Activated naive CD8-positive, alpha-beta T cell treated with anti-CD3 and anti-CD28 coated beads, Interleukin-2, amount 50 U/mL, for 24 hours (primary cell): ENCODE measurements around the gene HAUS7.

ENCODE experiments used
- ATAC-seq: fragments of 150-1000 bp; cut with Tn5 transposase; one replicate; pipeline ENCODE4 v1.10.0; 2021
- DNase-seq: peaks from one replicate; pipeline ENCODE4 v3.0.0; 2021
- H3K27ac Mint-ChIP-seq: one replicate; pipeline ENCODE4 v1.8.0; 2021; ENCODE audit warnings: mild to moderate bottlenecking, mixed read lengths
- H3K27me3 Mint-ChIP-seq: one replicate; pipeline ENCODE4 v1.8.0; 2021; ENCODE audit warnings: mixed read lengths
- H3K36me3 Mint-ChIP-seq: one replicate; pipeline ENCODE4 v1.8.0; 2021; ENCODE audit warnings: low read depth, mixed read lengths
- H3K4me1 Mint-ChIP-seq: one replicate; pipeline ENCODE4 v1.8.0; 2021; ENCODE audit warnings: mixed read lengths
- H3K4me3 Mint-ChIP-seq: one replicate; pipeline ENCODE4 v1.8.0; 2021; ENCODE audit warnings: mild to moderate bottlenecking, moderate library complexity, mixed read lengths
- H3K9me3 Mint-ChIP-seq: one replicate; pipeline ENCODE4 v1.8.0; 2021; ENCODE audit warnings: mixed read lengths

Gene HAUS7

DNA sequence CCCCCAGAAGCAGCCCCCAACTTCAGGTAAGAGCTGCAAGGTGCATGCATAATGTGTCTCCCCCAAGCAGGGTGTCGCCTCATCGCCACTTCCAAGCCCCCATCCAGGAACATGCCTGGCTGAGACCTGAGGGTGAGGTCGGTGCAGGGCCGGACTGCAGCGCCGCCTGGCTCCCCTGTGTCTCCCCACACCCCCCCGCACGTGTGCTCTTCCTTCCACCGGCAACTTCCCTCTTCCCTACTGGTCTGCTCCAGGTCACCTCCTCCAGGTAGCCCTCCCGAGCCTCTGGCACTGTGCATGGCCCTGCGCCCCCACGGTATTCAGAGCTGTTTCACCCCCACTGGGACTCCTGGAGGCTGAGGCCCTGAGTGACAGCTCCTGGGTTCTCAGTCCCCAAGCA, 22.2 kb upstream of the HAUS7 start:
- Mint-ChIP-seq H3K27me3 (peaks cover 3% of the 10 kb centered on the region), H3K4me3 (no peak overlapping the region), H3K9me3 (no peaks in the 10 kb centered on the region), H3K27ac (no peak overlapping the region), H3K36me3 (no peaks in the 10 kb centered on the region), H3K4me1 (no peaks in the 10 kb centered on the region)
- DNase-seq, result no peak
- no peak for ATAC-seq

DNA sequence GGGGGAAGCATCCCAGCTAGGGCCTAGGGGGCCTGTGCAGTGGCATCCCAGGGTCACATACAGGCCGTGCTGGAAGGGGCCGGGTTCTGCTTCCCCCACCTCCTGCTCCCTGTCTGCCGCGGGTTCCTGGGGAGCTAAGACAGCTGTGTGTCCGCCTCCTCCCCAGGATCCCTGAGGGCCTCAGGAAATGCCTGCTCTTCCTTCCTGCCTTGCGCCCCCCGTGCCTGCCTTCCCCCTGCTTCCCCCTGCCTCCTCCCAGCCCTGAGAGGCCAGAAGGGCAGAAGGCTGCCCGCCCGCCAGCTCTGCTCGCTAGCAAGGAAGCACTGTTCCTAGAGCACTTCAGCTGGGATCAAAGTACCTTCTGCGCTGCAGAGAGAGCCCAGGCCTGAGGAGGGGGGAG, 21.5 kb upstream of the HAUS7 start:
- Mint-ChIP-seq H3K4me1 (no peaks in the 10 kb centered on the region), H3K27me3 (peaks cover 3% of the 10 kb centered on the region), H3K4me3 (no peak overlapping the region), H3K9me3 (no peaks in the 10 kb centered on the region), H3K27ac (no peak overlapping the region), H3K36me3 (no peaks in the 10 kb centered on the region)
- DNase-seq (no peak), ATAC-seq (no peak)

DNA sequence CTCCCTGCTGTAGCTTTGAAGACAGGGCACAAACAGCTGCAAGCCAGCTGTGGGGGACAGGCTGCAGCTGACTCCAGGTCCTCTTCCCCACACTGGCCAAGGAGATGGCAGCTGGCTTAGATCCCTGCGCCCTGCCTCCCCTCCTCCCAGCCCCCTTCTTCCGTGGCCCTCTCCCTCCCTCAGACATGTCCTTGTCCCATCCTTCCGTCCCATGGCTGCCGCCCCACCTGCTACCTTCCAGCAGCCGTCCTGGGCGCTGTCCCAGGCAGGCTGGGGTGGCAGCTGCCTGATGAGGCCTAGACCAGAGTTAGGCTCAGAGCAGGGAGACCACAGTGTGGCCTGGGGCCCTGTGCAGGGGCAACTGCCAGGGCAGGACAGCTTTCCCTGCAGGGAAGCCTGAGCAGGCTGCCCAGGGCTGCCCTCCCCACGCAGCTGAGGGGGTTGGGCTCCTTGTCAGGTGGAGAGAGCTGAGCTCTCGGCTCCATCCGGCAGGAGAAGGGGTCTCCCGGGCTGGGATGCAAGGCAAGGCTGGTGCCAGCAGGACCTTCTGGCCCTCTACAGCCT, 21.1 kb upstream of the HAUS7 start:
- ATAC-seq (no peak), DNase-seq (no peak)
- Mint-ChIP-seq H3K27ac (no peak overlapping the region), H3K27me3 (peaks cover 3% of the 10 kb centered on the region), H3K4me3 (no peak overlapping the region), H3K36me3 (no peaks in the 10 kb centered on the region), H3K9me3 (no peaks in the 10 kb centered on the region), H3K4me1 (no peaks in the 10 kb centered on the region)

DNA sequence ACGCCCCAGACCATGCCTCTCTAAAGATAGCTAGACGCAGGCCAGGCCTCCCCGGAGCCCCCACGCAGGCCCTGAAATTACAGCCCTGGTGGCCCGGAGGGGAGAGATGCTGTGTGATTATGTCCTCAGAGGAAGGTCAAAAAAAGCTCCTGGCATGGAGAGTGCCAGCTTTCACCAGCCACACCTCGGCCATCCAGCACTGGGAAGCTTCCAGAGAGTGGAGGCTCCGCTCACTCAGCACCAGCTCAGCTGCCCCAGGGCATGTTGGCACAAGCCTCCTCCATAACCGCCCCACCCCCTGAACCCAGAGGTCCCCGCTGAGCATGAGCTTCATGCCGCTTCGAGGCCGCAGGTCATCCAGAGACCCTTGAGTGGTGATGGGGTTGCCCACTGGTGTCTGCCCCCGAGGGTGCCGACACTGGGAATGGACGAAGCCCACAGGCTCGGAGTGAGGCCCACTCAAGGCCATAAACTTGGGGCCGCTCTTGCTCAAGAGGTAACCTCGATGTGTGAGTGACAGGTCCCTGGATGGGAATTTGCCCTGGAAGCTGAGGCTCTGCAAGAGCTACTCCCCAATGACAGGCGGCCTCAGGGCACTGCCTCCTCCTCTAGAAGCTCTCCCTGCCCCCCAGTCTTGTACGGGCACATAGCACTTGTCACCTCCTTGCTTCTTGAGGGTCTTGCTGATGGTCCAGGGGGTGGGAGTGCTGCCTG, 20.0 kb upstream of the HAUS7 start:
- DNase-seq, result no peak
- H3K4me1 Mint-ChIP-seq, result no peaks in the 10 kb centered on the region
- H3K36me3 Mint-ChIP-seq, result no peaks in the 10 kb centered on the region
- H3K27me3 Mint-ChIP-seq, result peaks cover 2% of the 10 kb centered on the region
- H3K27ac Mint-ChIP-seq, result no peak overlapping the region
- H3K9me3 Mint-ChIP-seq, result no peaks in the 10 kb centered on the region
- H3K4me3 Mint-ChIP-seq, result no peak overlapping the region
- no peak for ATAC-seq

DNA sequence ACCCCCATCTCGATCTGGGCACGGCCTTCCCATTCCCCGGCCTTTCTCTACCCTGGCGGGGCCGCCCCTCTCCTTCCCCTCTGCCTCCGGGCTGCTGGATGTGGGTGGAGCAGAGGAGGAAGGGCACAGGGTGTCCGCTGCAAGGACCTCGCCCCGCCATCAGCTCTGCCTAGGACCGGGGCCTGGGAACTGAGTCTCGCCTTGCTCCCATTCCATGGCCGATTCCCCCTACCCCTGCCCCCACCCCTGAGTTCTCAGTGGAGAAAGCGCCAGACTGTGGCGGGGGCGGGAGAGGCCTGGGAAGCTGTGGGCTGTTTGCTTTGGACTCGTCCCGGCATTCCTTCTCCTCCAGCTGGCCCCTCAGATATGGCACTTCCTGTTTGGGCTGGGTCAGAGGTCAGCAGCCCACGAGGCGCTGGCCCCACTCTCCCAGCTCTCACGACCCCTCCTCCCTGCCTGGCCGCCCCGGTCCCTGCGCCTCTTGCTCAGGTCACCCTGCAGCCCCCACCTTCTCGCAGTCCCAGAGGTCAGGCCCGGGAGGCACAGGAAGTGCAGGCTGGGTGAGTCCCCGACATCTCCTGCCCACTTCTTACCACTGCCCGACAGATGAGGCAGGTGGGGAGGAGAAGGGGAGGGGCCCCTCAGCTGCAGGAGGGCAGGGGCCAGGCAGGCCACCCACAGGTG, 18.0 kb upstream of the HAUS7 start:
- H3K4me3 Mint-ChIP-seq, result no peak overlapping the region
- no peaks in the 10 kb centered on the region for H3K4me1 Mint-ChIP-seq
- no peak for DNase-seq
- no peaks in the 10 kb centered on the region for H3K36me3 Mint-ChIP-seq
- no peaks in the 10 kb centered on the region for H3K9me3 Mint-ChIP-seq
- no peak overlapping the region for H3K27ac Mint-ChIP-seq
- ATAC-seq, result no peak
- H3K27me3 Mint-ChIP-seq, result no peaks in the 10 kb centered on the region

DNA sequence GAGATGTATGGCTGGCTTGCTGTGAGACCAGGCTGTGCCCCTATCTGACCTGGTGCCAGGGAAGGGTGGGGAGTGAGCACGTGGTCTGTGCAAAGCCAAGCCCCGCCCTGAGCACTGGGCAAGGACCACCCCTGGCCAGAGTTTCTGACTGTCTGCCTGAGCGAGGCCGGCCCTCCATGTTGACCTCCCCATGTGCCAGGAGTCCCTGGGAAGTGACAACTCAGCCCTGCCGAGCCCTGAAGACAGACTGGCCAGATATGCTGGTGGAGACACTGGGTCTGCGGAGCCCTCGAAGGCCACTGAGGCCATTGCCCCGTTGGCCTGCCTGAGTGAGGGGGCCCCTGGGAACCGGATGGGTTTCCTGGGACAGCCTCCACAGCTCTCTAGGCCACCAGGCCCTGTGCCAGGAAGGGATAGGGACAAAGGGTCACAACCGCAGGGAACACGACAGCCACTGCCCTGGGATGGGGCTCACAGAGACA, 17.3 kb upstream of the HAUS7 start:
- ATAC-seq (no peak), DNase-seq (no peak)
- Mint-ChIP-seq H3K4me3 (no peak overlapping the region), H3K27ac (no peak overlapping the region), H3K36me3 (no peaks in the 10 kb centered on the region), H3K27me3 (no peaks in the 10 kb centered on the region), H3K4me1 (no peaks in the 10 kb centered on the region), H3K9me3 (no peaks in the 10 kb centered on the region)

DNA sequence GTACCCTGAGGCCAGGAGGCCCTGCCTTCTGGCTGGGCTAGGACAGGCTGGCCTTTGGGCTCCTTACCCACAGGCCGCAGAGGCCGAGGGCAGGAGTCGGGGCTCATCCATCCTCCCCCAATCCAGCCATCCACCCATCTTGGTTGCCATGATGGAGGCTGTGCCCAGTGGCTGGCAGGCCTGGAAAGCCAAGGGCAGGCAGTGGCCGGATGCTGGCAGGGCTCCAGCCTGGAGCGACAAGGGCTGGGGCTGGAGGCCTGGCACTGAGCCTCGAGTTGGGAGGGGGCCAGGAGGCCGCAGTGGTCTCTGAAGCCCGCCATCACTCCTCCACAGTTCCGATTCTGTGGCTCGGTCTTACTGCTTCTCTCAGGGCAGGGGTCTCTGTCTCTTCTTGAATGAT, 15.8 kb upstream of the HAUS7 start:
- no peak for ATAC-seq
- H3K9me3 Mint-ChIP-seq, result no peaks in the 10 kb centered on the region
- H3K36me3 Mint-ChIP-seq, result no peaks in the 10 kb centered on the region
- no peak for DNase-seq
- no peak overlapping the region for H3K27ac Mint-ChIP-seq
- H3K4me1 Mint-ChIP-seq, result no peaks in the 10 kb centered on the region
- H3K4me3 Mint-ChIP-seq, result no peak overlapping the region
- no peaks in the 10 kb centered on the region for H3K27me3 Mint-ChIP-seq

DNA sequence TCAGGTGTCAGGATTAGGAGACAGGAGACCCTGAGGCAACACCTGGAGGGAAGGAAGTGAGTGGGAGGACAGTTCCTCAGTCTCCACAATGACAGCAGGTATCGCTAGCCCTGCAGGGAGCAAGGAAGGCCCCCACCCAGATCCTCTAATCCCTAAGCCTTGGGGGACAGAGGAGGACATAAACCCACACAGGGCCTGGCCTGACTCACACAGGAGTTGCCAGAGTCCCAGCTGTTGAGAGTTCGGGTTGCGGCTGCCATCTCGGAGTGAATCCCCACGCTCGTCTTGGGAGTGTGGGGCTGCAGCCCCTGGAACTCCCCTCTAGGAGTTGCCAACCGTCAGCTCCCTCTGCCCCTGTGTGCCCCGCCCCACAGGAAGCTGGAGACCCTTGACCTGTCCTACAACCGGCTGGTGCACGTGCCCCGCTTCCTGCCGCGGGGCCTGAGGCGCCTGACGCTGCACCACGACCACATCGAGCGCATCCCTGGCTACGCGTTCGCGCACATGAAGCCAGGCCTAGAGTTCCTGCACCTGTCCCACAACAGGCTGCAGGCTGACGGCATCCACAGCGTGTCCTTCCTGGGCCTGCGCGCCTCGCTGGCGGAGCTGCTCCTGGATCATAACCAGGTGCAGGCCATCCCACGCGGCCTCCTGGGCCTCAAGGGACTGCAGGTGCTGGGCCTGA, 15.2 kb upstream of the HAUS7 start:
- Mint-ChIP-seq H3K36me3 (no peaks in the 10 kb centered on the region), H3K4me3 (no peak overlapping the region), H3K9me3 (no peaks in the 10 kb centered on the region), H3K4me1 (no peaks in the 10 kb centered on the region), H3K27ac (no peak overlapping the region), H3K27me3 (no peaks in the 10 kb centered on the region)
- ATAC-seq (no peak), DNase-seq (no peak)

DNA sequence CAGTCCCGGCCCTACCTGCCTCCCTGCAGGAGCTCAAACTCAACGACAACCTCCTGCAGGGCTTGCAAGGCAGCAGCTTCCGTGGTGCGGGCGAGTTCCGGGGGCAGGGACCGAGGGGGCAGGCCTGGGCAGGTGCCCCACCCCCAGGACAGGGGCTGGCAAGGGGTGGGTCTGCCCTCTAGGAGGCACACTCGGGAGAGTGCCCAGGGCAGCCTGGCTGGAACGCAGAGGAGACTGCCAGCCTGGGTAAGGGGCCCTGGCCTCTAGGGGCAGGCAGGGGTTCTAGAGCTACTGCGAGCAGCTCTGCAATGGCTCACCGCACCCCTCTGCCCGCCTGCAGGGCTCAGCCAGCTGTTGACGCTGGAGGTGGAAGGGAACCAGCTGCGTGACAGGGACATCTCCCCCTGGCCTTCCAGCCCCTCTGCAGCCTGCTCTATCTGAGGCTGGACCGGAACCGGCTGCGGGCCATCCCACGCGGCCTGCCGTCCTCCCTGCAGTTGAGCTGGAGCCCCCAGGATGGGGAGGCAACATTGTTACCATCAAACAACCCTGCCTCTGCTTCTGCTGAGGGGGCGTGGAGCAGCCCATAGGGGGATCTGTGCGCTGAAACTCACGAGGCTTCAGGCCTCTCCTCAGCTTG, 12.1 kb upstream of the HAUS7 start:
- Mint-ChIP-seq H3K4me1 (no peaks in the 10 kb centered on the region), H3K4me3 (no peak overlapping the region), H3K27ac (no peak overlapping the region), H3K9me3 (no peaks in the 10 kb centered on the region), H3K36me3 (no peaks in the 10 kb centered on the region), H3K27me3 (no peaks in the 10 kb centered on the region)
- no peak for ATAC-seq
- DNase-seq, result no peak

DNA sequence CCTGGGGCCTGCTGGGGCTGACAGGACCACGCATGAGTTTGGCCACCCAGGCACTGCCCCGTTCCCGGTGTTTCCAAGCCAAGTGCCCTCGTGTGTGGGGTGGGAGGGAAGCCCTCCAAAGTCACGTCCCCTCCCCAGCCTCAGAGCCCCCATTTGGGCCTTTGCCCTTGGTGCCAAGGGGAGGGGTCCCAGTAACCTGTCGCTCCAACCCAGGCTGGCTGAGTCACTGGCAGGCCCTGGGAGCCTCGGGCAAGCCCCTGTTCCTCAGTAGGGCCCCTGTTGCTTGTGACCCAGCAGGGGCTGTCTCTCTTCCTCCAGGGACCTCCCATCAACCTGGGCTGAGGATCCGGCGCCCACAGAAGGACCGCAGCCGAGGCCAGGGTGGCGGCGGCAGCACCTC, 10.7 kb upstream of the HAUS7 start:
- ATAC-seq, result no peak
- H3K9me3 Mint-ChIP-seq, result no peaks in the 10 kb centered on the region
- H3K27me3 Mint-ChIP-seq, result no peaks in the 10 kb centered on the region
- peaks cover under 1% of the 10 kb centered on the region for H3K4me1 Mint-ChIP-seq
- no peak overlapping the region for H3K27ac Mint-ChIP-seq
- no peak for DNase-seq
- no peak overlapping the region for H3K4me3 Mint-ChIP-seq
- H3K36me3 Mint-ChIP-seq, result no peaks in the 10 kb centered on the region

DNA sequence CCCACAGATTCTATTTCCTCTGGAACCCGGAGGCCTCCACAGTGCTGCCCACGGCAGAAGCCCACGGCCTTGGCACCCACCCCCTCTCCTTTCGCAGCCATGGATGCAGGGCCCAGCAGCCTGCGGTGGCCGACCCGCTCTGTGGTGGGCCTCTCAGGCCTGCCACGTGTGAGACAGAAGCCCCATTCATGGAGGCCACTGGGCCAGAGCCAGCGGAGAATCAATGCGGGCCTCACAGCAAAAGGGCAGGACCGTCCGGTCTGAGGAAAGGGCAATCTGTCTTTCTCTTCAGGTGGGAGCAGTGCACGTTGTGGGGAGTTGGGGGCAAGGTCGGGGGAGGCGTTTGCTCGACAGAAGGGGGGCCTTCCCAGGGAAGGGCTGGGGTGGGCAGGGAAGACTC, 8.4 kb upstream of the HAUS7 start:
- Mint-ChIP-seq H3K4me1 (peaks cover 8% of the 10 kb centered on the region), H3K4me3 (no peak overlapping the region), H3K27ac (no peak overlapping the region), H3K27me3 (no peaks in the 10 kb centered on the region), H3K36me3 (no peaks in the 10 kb centered on the region), H3K9me3 (no peaks in the 10 kb centered on the region)
- DNase-seq, result no peak
- ATAC-seq, result no peak

DNA sequence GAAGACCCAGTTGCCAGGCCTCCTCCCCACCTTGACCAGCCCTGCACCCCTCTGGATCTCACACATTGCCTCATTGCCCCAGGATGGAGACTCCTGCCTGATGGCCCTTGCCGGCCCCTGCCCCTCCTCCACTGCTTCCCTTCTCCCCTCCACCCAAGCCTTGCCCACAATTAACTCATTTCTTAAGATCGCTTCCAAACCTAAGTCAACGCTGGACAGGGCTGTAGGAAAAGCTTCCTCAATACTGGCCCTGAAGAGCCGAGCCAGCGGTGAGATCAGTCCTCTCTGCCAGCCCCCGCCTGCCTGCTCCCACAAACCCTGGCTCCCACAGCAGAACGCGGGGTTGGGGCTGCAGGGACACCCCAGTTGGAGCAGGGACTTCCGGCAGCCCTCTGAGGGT, 7.5 kb upstream of the HAUS7 start:
- Mint-ChIP-seq H3K36me3 (no peaks in the 10 kb centered on the region), H3K27ac (no peak overlapping the region), H3K4me1 (peaks cover 8% of the 10 kb centered on the region), H3K4me3 (no peak overlapping the region), H3K9me3 (no peaks in the 10 kb centered on the region), H3K27me3 (no peaks in the 10 kb centered on the region)
- no peak for DNase-seq
- no peak for ATAC-seq

DNA sequence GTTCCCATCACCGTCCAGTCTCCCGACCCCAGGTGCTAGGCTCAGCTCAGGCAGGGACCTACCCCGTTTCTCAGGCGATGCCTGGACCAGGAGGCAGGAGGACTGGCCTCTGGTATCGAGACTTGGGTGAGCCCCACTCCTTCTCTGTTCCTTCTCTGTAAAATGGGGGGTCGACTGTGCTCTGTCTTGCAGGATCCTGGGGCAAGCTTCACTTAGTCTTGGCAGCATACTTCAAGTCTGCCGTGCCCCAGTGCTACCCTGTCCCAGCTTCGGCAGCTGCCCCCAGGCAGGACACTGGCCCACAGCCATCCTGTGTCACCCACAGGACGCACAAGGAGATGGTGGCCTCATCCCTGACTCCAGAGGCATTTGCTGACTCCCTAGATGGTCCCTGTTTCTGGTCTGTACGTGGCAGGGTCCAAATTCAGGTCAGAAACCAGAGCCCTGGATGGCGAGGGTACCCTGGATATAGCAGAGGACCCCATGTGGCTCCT, 7.0 kb upstream of the HAUS7 start:
- Mint-ChIP-seq H3K36me3 (no peaks in the 10 kb centered on the region), H3K9me3 (no peaks in the 10 kb centered on the region), H3K4me3 (no peak overlapping the region), H3K27me3 (no peaks in the 10 kb centered on the region), H3K4me1 (peaks cover 8% of the 10 kb centered on the region), H3K27ac (no peak overlapping the region)
- DNase-seq, result no peak
- no peak for ATAC-seq

DNA sequence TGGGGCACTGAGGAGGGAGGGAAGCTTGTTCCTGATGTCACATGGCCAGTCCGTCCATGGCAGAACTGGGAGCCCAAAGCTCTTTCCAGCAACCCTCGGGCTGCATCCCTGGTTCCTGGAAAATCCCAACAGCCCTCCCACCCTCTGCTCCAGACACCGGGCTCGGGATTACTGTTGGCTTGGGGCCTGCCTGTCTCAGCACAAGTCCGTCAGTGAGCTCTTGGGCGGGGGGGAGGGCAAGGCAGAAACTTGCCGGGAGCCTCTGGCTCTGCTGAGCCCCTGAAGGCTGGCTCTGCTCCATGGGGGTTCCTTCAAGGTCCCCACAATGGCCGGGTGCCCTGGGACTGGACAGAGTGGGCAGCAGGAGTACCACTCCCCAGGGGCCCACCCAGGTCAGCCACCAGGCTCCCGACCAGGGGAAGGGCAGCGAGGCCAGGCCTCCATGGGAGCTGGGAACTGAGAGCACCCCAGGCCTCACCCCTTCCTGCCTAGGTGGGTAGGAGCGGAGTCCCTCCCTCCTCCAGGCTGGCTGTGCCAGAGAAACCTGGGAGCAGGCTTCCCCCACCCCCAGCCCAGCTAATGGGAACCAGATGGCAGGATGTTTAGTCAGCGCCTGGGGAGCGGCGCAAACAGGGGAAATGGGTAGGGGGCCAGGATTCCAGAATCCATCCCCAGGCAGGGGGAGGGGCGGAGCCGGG, 6.4 kb upstream of the HAUS7 start:
- no peaks in the 10 kb centered on the region for H3K9me3 Mint-ChIP-seq
- no peak overlapping the region for H3K27ac Mint-ChIP-seq
- no peaks in the 10 kb centered on the region for H3K36me3 Mint-ChIP-seq
- peaks cover 8% of the 10 kb centered on the region for H3K4me1 Mint-ChIP-seq
- no peak overlapping the region for H3K4me3 Mint-ChIP-seq
- no peaks in the 10 kb centered on the region for H3K27me3 Mint-ChIP-seq
- DNase-seq (no peak), ATAC-seq (no peak)
